ENCODE results near the gene GNA12. TPM values are rescaled to one million over a fixed set of nuclear protein-coding genes. Genes with fewer than 3 reads are reported as not detected.

The GNA12 gene
- total RNA-seq, 1 experiment from 2014 or later, result 63.8 TPM

GRCh38 chr7:2715341-2716231, 128.5 kb downstream of the GNA12 start:
- Mint-ChIP-seq H3K4me1 (ENCODE audit: low read depth, unreplicated experiment) (peaks cover 8% of the 10 kb centered on the region), H3K9me3 (ENCODE audit: unreplicated experiment) (no peaks in the 10 kb centered on the region), H3K4me3 (ENCODE audit: unreplicated experiment) (no peak overlapping the region), H3K27ac (ENCODE audit: unreplicated experiment) (no peak overlapping the region), H3K36me3 (ENCODE audit: insufficient read depth, unreplicated experiment) (peaks cover 51% of the 10 kb centered on the region), H3K27me3 (ENCODE audit: insufficient read depth, unreplicated experiment) (no peaks in the 10 kb centered on the region)
- no TSS peak for BruUV-seq (replicated peaks)
- no peak overlapping the region for H3K4me3 ChIP-seq (ENCODE audit: low read depth, low read length)
- intact Hi-C loops (cut with micrococcal nuclease; ENCODE audit: unreplicated experiment), result no loop called here
- DNase-seq, result peak in 1 of 2 experiments; percentile 26
- H3K27me3 ChIP-seq (replicated peaks; ENCODE audit: control insufficient read depth, insufficient read depth, low read length), result no peaks in the 10 kb centered on the region
- H3K4me1 ChIP-seq, result no peaks in the 10 kb centered on the region
- POLR2A ChIA-PET, result interaction anchor here (0.6 kb wide), 1 partner anchor 87 kb away, joined by 3 read pairs; no protein-coding TSS in a partner anchor
- TF ChIP-seq, protein P1, sequence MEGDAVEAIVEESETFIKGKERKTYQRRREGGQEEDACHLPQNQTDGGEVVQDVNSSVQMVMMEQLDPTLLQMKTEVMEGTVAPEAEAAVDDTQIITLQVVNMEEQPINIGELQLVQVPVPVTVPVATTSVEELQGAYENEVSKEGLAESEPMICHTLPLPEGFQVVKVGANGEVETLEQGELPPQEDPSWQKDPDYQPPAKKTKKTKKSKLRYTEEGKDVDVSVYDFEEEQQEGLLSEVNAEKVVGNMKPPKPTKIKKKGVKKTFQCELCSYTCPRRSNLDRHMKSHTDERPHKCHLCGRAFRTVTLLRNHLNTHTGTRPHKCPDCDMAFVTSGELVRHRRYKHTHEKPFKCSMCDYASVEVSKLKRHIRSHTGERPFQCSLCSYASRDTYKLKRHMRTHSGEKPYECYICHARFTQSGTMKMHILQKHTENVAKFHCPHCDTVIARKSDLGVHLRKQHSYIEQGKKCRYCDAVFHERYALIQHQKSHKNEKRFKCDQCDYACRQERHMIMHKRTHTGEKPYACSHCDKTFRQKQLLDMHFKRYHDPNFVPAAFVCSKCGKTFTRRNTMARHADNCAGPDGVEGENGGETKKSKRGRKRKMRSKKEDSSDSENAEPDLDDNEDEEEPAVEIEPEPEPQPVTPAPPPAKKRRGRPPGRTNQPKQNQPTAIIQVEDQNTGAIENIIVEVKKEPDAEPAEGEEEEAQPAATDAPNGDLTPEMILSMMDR (IDR thresholded peaks at IDR 0.05; ENCODE audit: insufficient read depth in 1 of 2, low read depth in 1 of 2, low read length in 1 of 2, severe bottlenecking in 1 of 2, unreplicated experiment in 1 of 2), result no peak
- CTCF ChIA-PET, result interaction anchor here (0.6 kb wide), 1 partner anchor 10 kb away, joined by 3 read pairs; no protein-coding TSS in a partner anchor
- no peaks in the 10 kb centered on the region for H3K36me3 ChIP-seq (ENCODE audit: control insufficient read depth, insufficient read depth, low read length)
- H3K9me3 ChIP-seq, result no peaks in the 10 kb centered on the region

GRCh38 chr7:2714636-2715035, 129.5 kb downstream of the GNA12 start:
- Histone ChIP-seq H3K4me1 (no peaks in the 10 kb centered on the region), H3K4me3 (ENCODE audit: low read depth, low read length) (no peak overlapping the region), H3K9me3 (no peaks in the 10 kb centered on the region), H3K36me3 (ENCODE audit: control insufficient read depth, insufficient read depth, low read length) (no peaks in the 10 kb centered on the region), H3K27me3 (replicated peaks; ENCODE audit: control insufficient read depth, insufficient read depth, low read length) (no peaks in the 10 kb centered on the region)
- TF ChIP-seq, protein P1 (IDR thresholded peaks at IDR 0.05; ENCODE audit: insufficient read depth in 1 of 2, low read depth in 1 of 2, low read length in 1 of 2, severe bottlenecking in 1 of 2, unreplicated experiment in 1 of 2), result no peak
- Mint-ChIP-seq H3K9me3 (ENCODE audit: unreplicated experiment) (no peaks in the 10 kb centered on the region), H3K27me3 (ENCODE audit: insufficient read depth, unreplicated experiment) (no peaks in the 10 kb centered on the region), H3K4me1 (ENCODE audit: low read depth, unreplicated experiment) (peaks cover 8% of the 10 kb centered on the region), H3K27ac (ENCODE audit: unreplicated experiment) (no peak overlapping the region), H3K36me3 (ENCODE audit: insufficient read depth, unreplicated experiment) (peaks cover 59% of the 10 kb centered on the region), H3K4me3 (ENCODE audit: unreplicated experiment) (no peak overlapping the region)
- ChIA-PET CTCF (interaction anchor here (0.6 kb wide), 1 partner anchor 9 kb away, joined by 3 read pairs; no protein-coding TSS in a partner anchor), POLR2A (no interaction called here)
- DNase-seq, result no peak
- BruUV-seq (replicated peaks), result no TSS peak
- intact Hi-C loops (cut with micrococcal nuclease; ENCODE audit: unreplicated experiment), result no loop called here

DNA sequence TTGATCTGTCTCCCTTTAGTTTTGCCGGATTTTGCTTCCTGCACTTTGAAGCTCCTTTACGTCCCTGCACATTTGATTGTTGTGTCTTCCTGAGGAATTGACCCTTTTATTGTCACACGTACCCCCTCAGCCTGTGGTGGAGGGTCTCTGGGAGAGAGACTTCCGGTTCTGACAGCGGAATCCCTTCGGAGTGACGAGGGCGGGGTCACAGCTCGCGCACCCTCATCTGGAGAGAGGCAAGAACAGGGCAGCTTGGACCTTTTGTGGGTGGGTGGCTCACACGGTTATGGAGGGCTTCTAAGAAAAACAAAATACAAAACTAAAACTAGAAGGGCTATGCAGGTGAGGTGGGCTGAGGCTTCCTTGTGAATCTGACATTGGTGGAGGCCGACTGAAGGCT, 130.1 kb downstream of the GNA12 start:
- no peaks in the 10 kb centered on the region for H3K9me3 Mint-ChIP-seq (ENCODE audit: unreplicated experiment)
- TF ChIP-seq, protein P1 (IDR thresholded peaks at IDR 0.05; ENCODE audit: insufficient read depth in 1 of 2, low read depth in 1 of 2, low read length in 1 of 2, severe bottlenecking in 1 of 2, unreplicated experiment in 1 of 2), result no peak
- BruUV-seq (replicated peaks), result no TSS peak
- POLR2A ChIA-PET, result no interaction called here
- Histone ChIP-seq H3K4me1 (no peaks in the 10 kb centered on the region), H3K4me3 (ENCODE audit: low read depth, low read length) (no peak overlapping the region), H3K9me3 (no peaks in the 10 kb centered on the region), H3K27me3 (replicated peaks; ENCODE audit: control insufficient read depth, insufficient read depth, low read length) (no peaks in the 10 kb centered on the region), H3K36me3 (ENCODE audit: control insufficient read depth, insufficient read depth, low read length) (no peaks in the 10 kb centered on the region)
- intact Hi-C loops (cut with micrococcal nuclease; ENCODE audit: unreplicated experiment), result no loop called here
- H3K27ac Mint-ChIP-seq (ENCODE audit: unreplicated experiment), result no peak overlapping the region
- no peaks in the 10 kb centered on the region for H3K27me3 Mint-ChIP-seq (ENCODE audit: insufficient read depth, unreplicated experiment)
- CTCF ChIA-PET, result interaction anchor here (1.0 kb wide), 1 partner anchor 43 kb away, joined by 4 read pairs; no protein-coding TSS in a partner anchor
- no peak overlapping the region for H3K4me3 Mint-ChIP-seq (ENCODE audit: unreplicated experiment)
- peaks cover 56% of the 10 kb centered on the region for H3K36me3 Mint-ChIP-seq (ENCODE audit: insufficient read depth, unreplicated experiment)
- DNase-seq, result no peak
- peaks cover 8% of the 10 kb centered on the region for H3K4me1 Mint-ChIP-seq (ENCODE audit: low read depth, unreplicated experiment)
